SJCRH30 (cell line): Measurements from ENCODE around the gene NR2F1-AS1. TPM values are rescaled to one million over a fixed set of nuclear protein-coding genes. Genes with fewer than 3 reads are reported as not detected.

Experiments
- DNase-seq, 2 experiments: peaks; one replicate each; pipeline ENCODE4 v3.0.0-alpha.2; 2015 to 2020
- H3K27ac ChIP-seq: fragments of 250-450 bp; sonication (Bioruptor Pico); 2 replicates; pipeline ENCODE4 v1.5.1; 2020; ENCODE audit warnings: mild to moderate bottlenecking, moderate library complexity
- H3K27me3 ChIP-seq: fragments of 250-450 bp; sonication (Bioruptor Pico); 2 replicates; pipeline ENCODE4 v1.5.1; 2020; ENCODE audit warnings: mild to moderate bottlenecking, moderate library complexity
- H3K36me3 ChIP-seq: fragments of 250-450 bp; sonication (Bioruptor Pico); 2 replicates; pipeline ENCODE4 v1.5.1; 2020; ENCODE audit warnings: mild to moderate bottlenecking, moderate library complexity
- H3K4me1 ChIP-seq: fragments of 250-450 bp; sonication (Bioruptor Pico); 2 replicates; pipeline ENCODE4 v1.5.1; 2020; ENCODE audit warnings: mild to moderate bottlenecking, moderate library complexity
- H3K4me3 ChIP-seq: fragments of 250-450 bp; sonication (Bioruptor Pico); 2 replicates; pipeline ENCODE4 v1.5.1; 2020; ENCODE audit warnings: mild to moderate bottlenecking, moderate library complexity
- H3K9me3 ChIP-seq: fragments of 250-450 bp; sonication (Bioruptor Pico); replicated peaks from 2 replicates; pipeline ENCODE4 v1.5.1; 2020; ENCODE audit warnings: mild to moderate bottlenecking, moderate library complexity
- total RNA-seq: library from RNA; depleted of rRNA; stranded (reverse); fragments of >200 nt; shearing (Covaris generic); gene quantifications from 2 replicates; pipeline ENCODE4 v1.2.3, GENCODE V29; 2014

Gene NR2F1-AS1
- total RNA-seq, 1 experiment from 2014 or later: 11.3 TPM

- Histone ChIP-seq H3K36me3 (no peaks in the 10 kb centered on the region; the same call in none of the 2 replicates), H3K4me3 (no peak overlapping the region), H3K4me1 (no peaks in the 10 kb centered on the region), H3K9me3 (no peaks in the 10 kb centered on the region), H3K27ac (no peak overlapping the region), H3K27me3 (no peaks in the 10 kb centered on the region)
- DNase-seq: no peak
Observed at GRCh38 chr5:93587597-93588351, 6.8 kb upstream of the NR2F1-AS1 start.

- DNase-seq: no peak
- Histone ChIP-seq H3K4me1 (no peaks in the 10 kb centered on the region), H3K9me3 (no peaks in the 10 kb centered on the region), H3K4me3 (no peak overlapping the region), H3K27me3 (no peaks in the 10 kb centered on the region), H3K36me3 (no peaks in the 10 kb centered on the region; the same call in none of the 2 replicates), H3K27ac (no peak overlapping the region)
Observed at GRCh38 chr5:93586736-93587596, 5.9 kb upstream of the NR2F1-AS1 start.

GRCh38 chr5:93585767-93586385 lies 4.9 kb upstream of the NR2F1-AS1 start:
- no peaks in the 10 kb centered on the region for H3K27me3 ChIP-seq
- peak overlapping the region; percentile 41; the same call in 1 of the 2 replicates for H3K27ac ChIP-seq
- DNase-seq: peak in 1 of 2 experiments; percentile 58
- H3K9me3 ChIP-seq: no peaks in the 10 kb centered on the region
- H3K4me3 ChIP-seq: peak overlapping the region; percentile 65
- H3K36me3 ChIP-seq: no peaks in the 10 kb centered on the region; the same call in none of the 2 replicates
- H3K4me1 ChIP-seq: no peaks in the 10 kb centered on the region

GRCh38 chr5:93585041-93585766 lies 4.2 kb upstream of the NR2F1-AS1 start:
- Histone ChIP-seq H3K4me1 (no peaks in the 10 kb centered on the region), H3K27me3 (no peaks in the 10 kb centered on the region), H3K9me3 (no peaks in the 10 kb centered on the region), H3K4me3 (peak overlapping the region; percentile 65), H3K36me3 (no peaks in the 10 kb centered on the region; the same call in none of the 2 replicates), H3K27ac (peak overlapping the region; percentile 52; the same call in 1 of the 2 replicates)
- peak; percentile 60 to 62 for DNase-seq

- H3K27me3 ChIP-seq: no peaks in the 10 kb centered on the region
- H3K4me3 ChIP-seq: peak overlapping the region; percentile 65
- no peaks in the 10 kb centered on the region; the same call in none of the 2 replicates for H3K36me3 ChIP-seq
- H3K27ac ChIP-seq: no peak overlapping the region
- H3K9me3 ChIP-seq: no peaks in the 10 kb centered on the region
- peak in 1 of 2 experiments; percentile 46 for DNase-seq
- H3K4me1 ChIP-seq: no peaks in the 10 kb centered on the region
Observed at GRCh38 chr5:93584596-93585040, 3.6 kb upstream of the NR2F1-AS1 start.

GRCh38 chr5:93583768-93584595 lies 3.0 kb upstream of the NR2F1-AS1 start:
- no peaks in the 10 kb centered on the region; the same call in 1 of the 2 replicates for H3K36me3 ChIP-seq
- peak; percentile 74 to 75 for DNase-seq
- H3K27ac ChIP-seq: peak overlapping the region; percentile 65; the same call in 1 of the 2 replicates
- H3K9me3 ChIP-seq: no peaks in the 10 kb centered on the region
- H3K27me3 ChIP-seq: no peaks in the 10 kb centered on the region
- H3K4me1 ChIP-seq: no peaks in the 10 kb centered on the region
- peak overlapping the region; percentile 65 for H3K4me3 ChIP-seq

- Histone ChIP-seq H3K4me3 (peak overlapping the region; percentile 65), H3K27me3 (no peaks in the 10 kb centered on the region), H3K9me3 (no peaks in the 10 kb centered on the region), H3K36me3 (no peaks in the 10 kb centered on the region; the same call in 1 of the 2 replicates), H3K4me1 (no peaks in the 10 kb centered on the region), H3K27ac (peak overlapping the region; percentile 65; the same call in 1 of the 2 replicates)
- no peak for DNase-seq
Observed at GRCh38 chr5:93583439-93583767, 2.4 kb upstream of the NR2F1-AS1 start.

GRCh38 chr5:93582677-93583438 lies 1.8 kb upstream of the NR2F1-AS1 start, which contains the start of gene NR2F1:
TSS of gene NR2F1 (plus strand) at chr5:93583222. CDS start at chr5:93585024, 1,802 bp downstream.
- Histone ChIP-seq H3K4me1 (no peaks in the 10 kb centered on the region), H3K27ac (peak within 1 kb of the TSS; percentile 65), H3K27me3 (no peaks in the 10 kb centered on the region), H3K4me3 (peak within 1 kb of the TSS; percentile 65), H3K36me3 (no peaks in the 10 kb centered on the region), H3K9me3 (no peaks in the 10 kb centered on the region)
- peak; percentile 93 to 97 for DNase-seq

GRCh38 chr5:93582167-93582462 lies 1.1 kb upstream of the NR2F1-AS1 start:
- H3K27me3 ChIP-seq: no peaks in the 10 kb centered on the region
- peak overlapping the region; percentile 65 for H3K27ac ChIP-seq
- peak overlapping the region; percentile 65 for H3K4me3 ChIP-seq
- H3K36me3 ChIP-seq: no peaks in the 10 kb centered on the region
- H3K9me3 ChIP-seq: no peaks in the 10 kb centered on the region
- no peak for DNase-seq
- H3K4me1 ChIP-seq: no peaks in the 10 kb centered on the region

- Histone ChIP-seq H3K27ac (peak overlapping the region; percentile 65), H3K36me3 (no peaks in the 10 kb centered on the region), H3K4me1 (no peaks in the 10 kb centered on the region), H3K4me3 (peak overlapping the region; percentile 65), H3K9me3 (no peaks in the 10 kb centered on the region), H3K27me3 (no peaks in the 10 kb centered on the region)
- peak; percentile 60 to 71 for DNase-seq
Observed at GRCh38 chr5:93580063-93580926, 724 bp downstream of the NR2F1-AS1 start.

GRCh38 chr5:93579692-93580062 lies 1.3 kb downstream of the NR2F1-AS1 start:
- H3K27me3 ChIP-seq: no peaks in the 10 kb centered on the region
- DNase-seq: peak in 1 of 2 experiments; percentile 46
- H3K27ac ChIP-seq: peak overlapping the region; percentile 65
- H3K4me3 ChIP-seq: peak overlapping the region; percentile 65
- H3K9me3 ChIP-seq: no peaks in the 10 kb centered on the region
- H3K36me3 ChIP-seq: no peaks in the 10 kb centered on the region
- H3K4me1 ChIP-seq: no peaks in the 10 kb centered on the region
